A673 (cell line): ENCODE measurements around the gene SUN1. TPM values are rescaled to one million over a fixed set of nuclear protein-coding genes. Genes with fewer than 3 reads are reported as not detected.
"Not testable (repeated sequence)": the region's sequence is repeated elsewhere in the genome, so short reads cannot be mapped to it uniquely, and the experiment has no call there.

Source experiments
- BruUV-seq: library from RNA; stranded (reverse); fragments of 400-500 nt; replicated peaks from 2 replicates; lab custom pipeline; 2021; lab: Mats Ljungman, UMichigan
- CTCF ChIA-PET: fragments of 300-600 bp; sonication (Branson Sonifier 250); formaldehyde crosslinking; loops from one replicate; lab custom pipeline; 2022; ENCODE audit warnings: antibody characterized with exemption; lab: Charles Lee
- POLR2A ChIA-PET: fragments of 300-600 bp; sonication (Branson Sonifier 250); formaldehyde crosslinking; loops from one replicate; lab custom pipeline; 2022; ENCODE audit warnings: antibody characterized with exemption; ENCODE audit not compliant: low non-redundant PET; lab: Charles Lee
- DNase-seq: peaks from one replicate; pipeline ENCODE4 v3.0.0-alpha.2; 2015; ENCODE audit warnings: low spot score
- H3K27ac ChIP-seq: fragments of 200-600 bp; sonication (generic); 2 replicates; pipeline ENCODE4 v1.5.1; 2016; ENCODE audit warnings: mixed run types, low read depth, mild to moderate bottlenecking, mixed read lengths, antibody characterized with exemption, low read length; ENCODE audit not compliant: poor library complexity, severe bottlenecking
- H3K27me3 ChIP-seq: fragments of 200-600 bp; sonication (generic); replicated peaks from 2 replicates; pipeline ENCODE4 v1.6.1; 2017; ENCODE audit warnings: mixed run types, low read depth, mild to moderate bottlenecking, mixed read lengths, antibody characterized with exemption, low read length; ENCODE audit not compliant: insufficient read depth, poor library complexity
- H3K36me3 ChIP-seq: fragments of 200-600 bp; sonication (generic); 2 replicates; pipeline ENCODE4 v1.6.1; 2016; ENCODE audit warnings: mixed run types, mild to moderate bottlenecking, mixed read lengths, antibody characterized with exemption, low read length; ENCODE audit not compliant: insufficient read depth, poor library complexity, severe bottlenecking
- H3K4me1 ChIP-seq: fragments of 200-600 bp; sonication (generic); 2 replicates; pipeline ENCODE4 v1.6.1; 2017; ENCODE audit warnings: mixed run types, mild to moderate bottlenecking, mixed read lengths, antibody characterized with exemption, low read length; ENCODE audit not compliant: insufficient read depth, poor library complexity, severe bottlenecking
- H3K4me3 ChIP-seq: fragments of 200-600 bp; sonication (generic); 2 replicates; pipeline ENCODE4 v1.5.1; 2016; ENCODE audit warnings: low read depth, mixed run types, mild to moderate bottlenecking, mixed read lengths, low read length; ENCODE audit not compliant: poor library complexity, severe bottlenecking
- H3K9me3 ChIP-seq: fragments of 200-600 bp; sonication (generic); 2 replicates; pipeline ENCODE4 v1.6.1; 2016; ENCODE audit warnings: mixed run types, low read depth, mild to moderate bottlenecking, mixed read lengths, antibody characterized with exemption, low read length; ENCODE audit not compliant: poor library complexity, severe bottlenecking
- CTCF ChIP-seq: fragments of 300-800, 200-600 bp; sonication (generic); conservative IDR thresholded peaks from 2 replicates; pipeline ENCODE4 v1.5.1; 2017; ENCODE audit warnings: low read depth, mild to moderate bottlenecking, antibody characterized with exemption, low read length, moderate library complexity, mixed read lengths
- EZH2 ChIP-seq: fragments of 200-600 bp; sonication (generic); IDR thresholded peaks from 2 replicates; pipeline ENCODE4 v1.6.1; 2017; ENCODE audit warnings: borderline replicate concordance, low read depth, mild to moderate bottlenecking, mixed read lengths, antibody characterized with exemption, low read length; ENCODE audit not compliant: poor library complexity, severe bottlenecking
- intact Hi-C: fragments of 100-400 bp; cut with micrococcal nuclease; formaldehyde crosslinking; loops from one replicate; pipeline ENCODE4 v1.10.0; 2022; ENCODE audit not compliant: unreplicated experiment
- total RNA-seq: library from RNA; stranded (reverse); gene quantifications from 2 replicates; pipeline ENCODE4 v1.2.3, GENCODE V29; 2021

SUN1 gene
- total RNA-seq, 1 experiment from 2014 or later, result 189 TPM

DNA sequence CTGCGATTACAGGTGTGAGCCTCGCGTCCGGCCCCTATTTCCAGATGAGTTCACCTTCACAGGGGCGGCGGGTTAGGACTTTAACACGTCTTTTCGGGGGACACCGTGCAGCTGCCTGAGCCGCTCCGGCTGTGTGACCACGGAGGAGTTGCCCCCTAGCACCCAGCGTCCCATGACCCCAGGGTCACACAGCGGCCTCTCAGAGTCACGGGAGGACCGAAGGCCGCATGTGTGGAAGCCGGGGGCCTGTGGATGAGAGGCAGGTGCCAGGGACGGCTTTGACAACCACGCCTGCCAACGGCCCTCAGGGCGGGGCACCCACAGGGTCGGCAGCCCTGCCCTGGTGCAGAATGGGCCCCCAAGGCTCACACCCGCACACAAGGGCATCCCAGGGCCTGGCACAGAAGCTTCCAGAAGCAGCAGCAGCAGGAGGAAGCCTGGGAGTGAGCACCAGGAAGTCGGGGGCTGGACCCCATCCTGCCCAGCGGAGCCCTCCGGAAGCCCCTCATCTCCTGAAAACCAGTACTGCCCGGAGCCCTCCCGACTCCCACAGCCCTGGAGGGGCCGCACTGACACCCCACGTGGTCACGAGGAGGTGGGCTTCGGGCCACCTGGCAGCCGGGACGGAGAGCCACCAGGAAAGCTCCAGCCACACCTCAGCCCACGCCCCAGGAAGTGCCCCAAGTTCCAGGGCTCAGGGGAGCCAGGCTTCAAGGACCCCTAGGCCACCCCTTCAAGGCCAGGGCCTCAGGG lies 89.5 kb downstream of the SUN1 start:
- BruUV-seq, result no TSS peak
- POLR2A ChIA-PET, result no interaction called here

GRCh38 chr7:922334-923107 lies 90.2 kb downstream of the SUN1 start:
- Histone ChIP-seq H3K27ac (peak overlapping the region; percentile 28), H3K36me3 (no peaks in the 10 kb centered on the region), H3K4me3 (no peak overlapping the region), H3K27me3 (no peaks in the 10 kb centered on the region), H3K9me3 (no peaks in the 10 kb centered on the region), H3K4me1 (peaks cover 8% of the 10 kb centered on the region)
- intact Hi-C loops, result no loop called here
- ChIA-PET CTCF (no interaction called here), POLR2A (no interaction called here)
- no peak for DNase-seq
- BruUV-seq, result no TSS peak
- no peak for TF ChIP-seq EZH2
- TF ChIP-seq CTCF, result no peak

More for the DNA sequence above, 89.5 kb downstream of the SUN1 start:
- TF ChIP-seq EZH2 (no peak), CTCF (no peak)
- no peaks in the 10 kb centered on the region for H3K36me3 ChIP-seq
- DNase-seq, result no peak
- no peak overlapping the region for H3K27ac ChIP-seq
- H3K4me3 ChIP-seq, result no peak overlapping the region
- peaks cover 8% of the 10 kb centered on the region for H3K4me1 ChIP-seq
- CTCF ChIA-PET, result no interaction called here
- intact Hi-C loops, result no loop called here
- no peaks in the 10 kb centered on the region for H3K27me3 ChIP-seq
- H3K9me3 ChIP-seq, result no peaks in the 10 kb centered on the region

DNA sequence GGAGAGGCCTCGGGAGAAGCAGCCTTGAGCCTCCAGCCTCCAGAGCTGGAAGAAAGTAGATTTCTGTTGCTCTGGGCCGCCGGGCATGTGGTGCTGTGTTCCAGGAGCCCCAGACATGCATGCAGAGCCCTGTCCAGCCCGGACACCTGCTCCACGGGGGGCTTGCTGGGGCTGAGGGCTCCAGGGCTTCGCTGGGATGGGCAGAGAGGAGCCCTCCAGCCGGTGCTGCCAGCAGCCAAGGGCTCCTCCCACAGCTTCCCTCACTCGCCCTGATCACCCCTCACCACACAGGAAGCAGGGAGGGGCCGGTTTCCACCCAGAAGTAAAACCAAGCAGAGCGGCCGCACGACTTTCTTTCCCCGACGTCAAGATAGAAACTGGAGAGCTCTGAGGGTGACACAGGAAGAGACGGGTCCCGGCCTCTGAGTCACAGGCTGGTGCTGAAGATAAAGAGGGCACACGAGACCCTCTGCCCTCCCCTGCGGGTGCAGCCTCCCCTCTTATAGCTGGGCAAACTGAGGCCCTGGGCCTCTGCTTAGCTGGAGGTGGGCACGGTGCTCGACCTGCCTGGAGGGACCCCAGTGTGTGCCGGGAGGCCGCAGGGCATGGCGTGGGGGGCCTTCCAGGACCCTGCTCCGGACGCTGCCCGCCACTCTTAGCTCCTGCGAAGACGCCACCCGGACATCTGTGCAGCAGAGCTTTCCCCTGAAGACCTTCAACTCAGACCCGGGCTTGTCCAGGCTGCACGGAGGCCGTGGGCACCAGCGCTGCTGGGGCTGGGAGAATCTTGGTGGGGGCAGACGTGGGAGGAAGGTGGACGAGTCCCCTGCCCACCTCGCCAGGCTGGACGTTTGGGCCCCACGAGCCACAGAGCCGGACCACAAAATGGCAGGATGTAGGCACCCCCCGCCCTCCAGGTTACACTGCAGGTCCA lies 91.1 kb downstream of the SUN1 start:
- POLR2A ChIA-PET, result no interaction called here
- Histone ChIP-seq H3K4me1 (peaks cover 8% of the 10 kb centered on the region), H3K27me3 (no peaks in the 10 kb centered on the region), H3K36me3 (no peaks in the 10 kb centered on the region), H3K9me3 (no peaks in the 10 kb centered on the region), H3K4me3 (no peak overlapping the region), H3K27ac (peak overlapping the region; percentile 28)
- intact Hi-C loops, result no loop called here
- no peak for TF ChIP-seq EZH2
- TF ChIP-seq CTCF, result no peak
- CTCF ChIA-PET, result interaction anchor here (0.5 kb wide), 1 partner anchor 32 kb away, joined by 5 read pairs; no protein-coding TSS in a partner anchor
- peak; percentile 60 for DNase-seq
- no TSS peak for BruUV-seq

- intact Hi-C loops, POLR2A ChIA-PET: not testable (repeated sequence)
- CTCF ChIA-PET, result interaction anchor here (0.5 kb wide), 1 partner anchor 31 kb away, joined by 5 read pairs; no protein-coding TSS in a partner anchor
Measured at GRCh38 chr7:924042-924441, 91.8 kb downstream of the SUN1 start.

More at GRCh38 chr7:924042-924441, 91.8 kb downstream of the SUN1 start:
- not testable (repeated sequence) for H3K9me3 ChIP-seq, H3K36me3 ChIP-seq, DNase-seq, H3K27ac ChIP-seq, BruUV-seq, H3K27me3 ChIP-seq, H3K4me3 ChIP-seq, H3K4me1 ChIP-seq
